H9 (cell line): ENCODE data around the gene TNRC6C. TPM values are rescaled to one million over a fixed set of nuclear protein-coding genes. Genes with fewer than 3 reads are reported as not detected.

ENCODE experiments used
- DNase-seq: peaks from one replicate; pipeline ENCODE4 v3.0.0-alpha.2; 2017
- H2AFZ ChIP-seq: one replicate; pipeline ENCODE4 v1.6.1; 2013; ENCODE audit warnings: mild to moderate bottlenecking, low read length, control low read depth, moderate library complexity
- H2AK5ac ChIP-seq: 2 replicates; pipeline ENCODE4 v1.6.1; 2013; ENCODE audit warnings: low read length, control low read depth, mixed read lengths; ENCODE audit not compliant: insufficient read length
- H2BK120ac ChIP-seq: one replicate; pipeline ENCODE4 v1.6.1; 2013; ENCODE audit warnings: low read depth, mild to moderate bottlenecking, low read length, control low read depth, inconsistent platforms; ENCODE audit not compliant: poor library complexity, severe bottlenecking
- H2BK12ac ChIP-seq: 2 replicates; pipeline ENCODE4 v1.6.1; 2013; ENCODE audit warnings: low read length, control low read depth, mixed read lengths, low read depth; ENCODE audit not compliant: insufficient read length
- H2BK15ac ChIP-seq: 2 replicates; pipeline ENCODE4 v1.6.1; 2013; ENCODE audit warnings: low read depth, low read length, control low read depth
- H2BK20ac ChIP-seq: one replicate; pipeline ENCODE4 v1.6.1; 2013; ENCODE audit warnings: low read depth, mild to moderate bottlenecking, low read length, control low read depth, inconsistent platforms; ENCODE audit not compliant: poor library complexity, severe bottlenecking
- H2BK5ac ChIP-seq: 2 replicates; pipeline ENCODE4 v1.6.1; 2013; ENCODE audit warnings: low read length, control low read depth, mixed read lengths; ENCODE audit not compliant: insufficient read length
- H3K14ac ChIP-seq: 2 replicates; pipeline ENCODE4 v1.6.1; 2013; ENCODE audit warnings: low read length, control low read depth; ENCODE audit not compliant: insufficient read depth
- H3K18ac ChIP-seq: 2 replicates; pipeline ENCODE4 v1.6.1; 2013; ENCODE audit warnings: low read depth, mild to moderate bottlenecking, mixed read lengths, low read length, control low read depth; ENCODE audit not compliant: insufficient read length
- H3K23ac ChIP-seq: 2 replicates; pipeline ENCODE4 v1.6.1; 2013; ENCODE audit warnings: low read length, control low read depth, mixed read lengths, low read depth; ENCODE audit not compliant: insufficient read length
- H3K23me2 ChIP-seq: 2 replicates; pipeline ENCODE4 v1.6.1; 2013; ENCODE audit warnings: low read depth, mild to moderate bottlenecking, mixed read lengths, low read length, control low read depth; ENCODE audit not compliant: insufficient read length, poor library complexity, severe bottlenecking
- H3K27ac ChIP-seq: 2 replicates; pipeline ENCODE4 v1.5.1; 2013; ENCODE audit warnings: low read length, control low read depth, mixed read lengths, low read depth; ENCODE audit not compliant: insufficient read length
- H3K27me3 ChIP-seq: 2 replicates; pipeline ENCODE4 v1.6.1; 2013; ENCODE audit warnings: low read length, control low read depth, inconsistent platforms; ENCODE audit not compliant: insufficient read depth
- H3K4ac ChIP-seq: 2 replicates; pipeline ENCODE4 v1.6.1; 2013; ENCODE audit warnings: low read depth, mild to moderate bottlenecking, control low read depth, inconsistent platforms, low read length, moderate library complexity
- H3K4me1 ChIP-seq: 2 replicates; pipeline ENCODE4 v1.6.1; 2013; ENCODE audit warnings: low read length, control low read depth, inconsistent platforms; ENCODE audit not compliant: insufficient read depth
- H3K4me2 ChIP-seq: 2 replicates; pipeline ENCODE4 v1.6.1; 2013; ENCODE audit warnings: low read length, control low read depth, mixed read lengths; ENCODE audit not compliant: insufficient read length, insufficient read depth
- H3K56ac ChIP-seq: 2 replicates; pipeline ENCODE4 v1.6.1; 2013; ENCODE audit warnings: low read depth, mild to moderate bottlenecking, mixed read lengths, low read length, control low read depth; ENCODE audit not compliant: insufficient read length
- H3K79me1 ChIP-seq: 2 replicates; pipeline ENCODE4 v1.6.1; 2013; ENCODE audit warnings: low read depth, mild to moderate bottlenecking, moderate library complexity, low read length, control low read depth, inconsistent platforms; ENCODE audit not compliant: insufficient read depth, poor library complexity, severe bottlenecking
- H3K79me2 ChIP-seq: 2 replicates; pipeline ENCODE4 v1.6.1; 2013; ENCODE audit warnings: low read length, control low read depth, inconsistent platforms; ENCODE audit not compliant: insufficient read depth
- H3K9ac ChIP-seq: 2 replicates; pipeline ENCODE4 v1.6.1; 2013; ENCODE audit warnings: low read length, control low read depth, mixed read lengths; ENCODE audit not compliant: insufficient read length; ENCODE audit errors: extremely low read depth
- H3K9me3 ChIP-seq: one replicate; pipeline ENCODE4 v1.6.1; 2013; ENCODE audit warnings: low read depth, low read length, inconsistent platforms; ENCODE audit not compliant: control insufficient read depth
- H3T11ph ChIP-seq: one replicate; pipeline ENCODE4 v1.6.1; 2013; ENCODE audit warnings: mild to moderate bottlenecking, low read length, control low read depth, inconsistent platforms
- H4K20me1 ChIP-seq: one replicate; pipeline ENCODE4 v1.6.1; 2013; ENCODE audit not compliant: control insufficient read depth, insufficient read length, insufficient read depth
- H4K5ac ChIP-seq: 2 replicates; pipeline ENCODE4 v1.6.1; 2013; ENCODE audit warnings: low read depth, mild to moderate bottlenecking, mixed read lengths, low read length, control low read depth; ENCODE audit not compliant: insufficient read length
- H4K8ac ChIP-seq: replicated peaks from 2 replicates; pipeline ENCODE4 v1.6.1; 2013; ENCODE audit warnings: low read length, control low read depth, mixed read lengths, low read depth; ENCODE audit not compliant: insufficient read length
- H4K91ac ChIP-seq: 2 replicates; pipeline ENCODE4 v1.6.1; 2013; ENCODE audit warnings: low read depth, mild to moderate bottlenecking, moderate library complexity, mixed read lengths, low read length, control low read depth; ENCODE audit not compliant: insufficient read length
- H3K27ac Mint-ChIP-seq, 3 experiments: 2 replicates in 2 of 3; 3 replicates in 1 of 3; pipeline ENCODE4 v1.8.0; 2020 to 2021; ENCODE audit warnings: mixed read lengths in 3 of 3, mild to moderate bottlenecking in 1 of 3, moderate library complexity in 1 of 3
- H3K27me3 Mint-ChIP-seq: 2 replicates; pipeline ENCODE4 v1.8.0; 2021; ENCODE audit warnings: low read depth, mild to moderate bottlenecking, moderate library complexity, mixed read lengths
- H3K36me3 Mint-ChIP-seq, 3 experiments: 2 replicates in 2 of 3; 3 replicates in 1 of 3; pipeline ENCODE4 v1.8.0; 2020 to 2021; ENCODE audit warnings: low read depth in 3 of 3, mixed read lengths in 3 of 3; ENCODE audit not compliant: insufficient read depth in 1 of 3
- H3K4me1 Mint-ChIP-seq, 2 experiments: 2 replicates each; pipeline ENCODE4 v1.8.0; 2020; ENCODE audit warnings: mixed read lengths in 2 of 2
- H3K4me3 Mint-ChIP-seq, 2 experiments: 2 replicates in 1 of 2; 3 replicates in 1 of 2; pipeline ENCODE4 v1.8.0; 2020 to 2021; ENCODE audit warnings: mild to moderate bottlenecking in 2 of 2, mixed read lengths in 2 of 2, moderate library complexity in 1 of 2
- H3K9me3 Mint-ChIP-seq, 2 experiments: 2 replicates in 1 of 2; 3 replicates in 1 of 2; pipeline ENCODE4 v1.8.0; 2020; ENCODE audit warnings: mild to moderate bottlenecking in 2 of 2, mixed read lengths in 2 of 2, moderate library complexity in 1 of 2
- WGBS: extraction: QIAGEN DNeasy Blood & Tissue Kit; methylation state at CpG from one replicate; pipeline ENCODE4 v1.1.7; 2013; ENCODE audit warnings: missing lambda C conversion rate, low lambda C conversion rate, mixed read lengths; ENCODE audit not compliant: insufficient read length; ENCODE audit errors: extremely low coverage; 5-methylcytosine and 5-hydroxymethylcytosine counted together
- total RNA-seq: library from RNA; stranded (reverse); gene quantifications from 2 replicates; pipeline ENCODE4 v1.2.1, GENCODE V29; 2021
- TF ChIP-seq, protein P1 (sequence below): fragments of 200-600 bp; sonication (generic); conservative IDR thresholded peaks from 3 replicates; pipeline ENCODE4 v1.8.0; 2021; ENCODE audit warnings: antibody characterized with exemption, mild to moderate bottlenecking

The TNRC6C gene
- total RNA-seq, 1 experiment from 2014 or later = 24.7 TPM

DNA sequence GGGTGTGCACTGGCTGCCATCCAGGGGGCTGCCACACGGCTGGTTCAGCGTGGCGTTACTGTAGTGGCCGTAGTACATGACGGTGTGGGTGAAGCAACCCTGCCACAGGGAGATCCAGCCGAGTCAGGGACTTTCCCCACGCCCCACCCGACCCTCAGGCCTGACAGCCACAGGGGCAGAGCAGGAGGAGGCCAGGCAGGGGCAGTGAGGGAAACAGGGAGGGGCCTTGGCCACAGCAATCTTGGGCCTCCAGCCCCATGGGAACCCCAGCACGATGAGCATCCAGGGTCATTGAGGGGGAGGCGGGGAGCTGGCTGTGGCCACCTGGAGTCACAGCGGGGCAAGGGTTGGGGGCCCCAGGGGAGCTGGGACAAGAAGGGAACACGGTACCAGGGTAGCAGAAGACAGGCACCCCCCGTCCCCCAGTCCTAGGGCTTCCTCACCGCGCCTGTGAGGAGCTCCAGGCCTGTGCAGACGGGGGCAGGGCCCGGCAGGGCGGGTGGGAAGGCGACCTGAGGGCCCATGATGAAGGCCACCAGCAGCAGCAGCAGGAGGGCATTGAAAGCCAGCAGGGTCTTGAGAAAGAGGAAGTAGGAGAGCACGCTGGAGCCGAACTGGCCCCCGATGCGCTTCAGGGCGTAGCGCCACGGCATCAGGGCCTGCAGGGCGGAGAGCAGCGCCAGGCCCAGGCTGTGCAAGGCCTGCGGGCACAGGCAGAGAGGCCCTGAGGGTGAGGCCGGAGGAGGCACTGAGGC is 165.8 kb downstream of the TNRC6C start:
- H4K8ac ChIP-seq = no peak overlapping the region
- no peak overlapping the region for H3K9ac ChIP-seq
- no peak overlapping the region for H2BK5ac ChIP-seq
- H4K5ac ChIP-seq = no peak overlapping the region
- H3T11ph ChIP-seq = no peak overlapping the region
- no peak for DNase-seq
- H3K4me3 Mint-ChIP-seq = no peak overlapping the region
- peaks cover 19% of the 10 kb centered on the region for H3K23me2 ChIP-seq
- no peak overlapping the region for H3K4me2 ChIP-seq
- H2BK20ac ChIP-seq = no peak overlapping the region
- no peak overlapping the region for H3K4ac ChIP-seq
- H2BK120ac ChIP-seq = no peak overlapping the region
- H4K20me1 ChIP-seq = no peaks in the 10 kb centered on the region
- no peak overlapping the region for H3K56ac ChIP-seq
- H3K9me3 Mint-ChIP-seq = no peaks in the 10 kb centered on the region; a peak in 1 of 5 replicates
- H3K9me3 ChIP-seq = no peaks in the 10 kb centered on the region
- WGBS = no CpG with 5 or more reads among the region's 30 CpGs
- no peak overlapping the region for H2BK12ac ChIP-seq
- no peak overlapping the region; a peak in 1 of 7 replicates for H3K27ac Mint-ChIP-seq
- H3K4me1 Mint-ChIP-seq = peaks cover 9 to 16% of the 10 kb centered on the region in 2 experiments
- H2AK5ac ChIP-seq = no peak overlapping the region
- TF ChIP-seq, protein P1, sequence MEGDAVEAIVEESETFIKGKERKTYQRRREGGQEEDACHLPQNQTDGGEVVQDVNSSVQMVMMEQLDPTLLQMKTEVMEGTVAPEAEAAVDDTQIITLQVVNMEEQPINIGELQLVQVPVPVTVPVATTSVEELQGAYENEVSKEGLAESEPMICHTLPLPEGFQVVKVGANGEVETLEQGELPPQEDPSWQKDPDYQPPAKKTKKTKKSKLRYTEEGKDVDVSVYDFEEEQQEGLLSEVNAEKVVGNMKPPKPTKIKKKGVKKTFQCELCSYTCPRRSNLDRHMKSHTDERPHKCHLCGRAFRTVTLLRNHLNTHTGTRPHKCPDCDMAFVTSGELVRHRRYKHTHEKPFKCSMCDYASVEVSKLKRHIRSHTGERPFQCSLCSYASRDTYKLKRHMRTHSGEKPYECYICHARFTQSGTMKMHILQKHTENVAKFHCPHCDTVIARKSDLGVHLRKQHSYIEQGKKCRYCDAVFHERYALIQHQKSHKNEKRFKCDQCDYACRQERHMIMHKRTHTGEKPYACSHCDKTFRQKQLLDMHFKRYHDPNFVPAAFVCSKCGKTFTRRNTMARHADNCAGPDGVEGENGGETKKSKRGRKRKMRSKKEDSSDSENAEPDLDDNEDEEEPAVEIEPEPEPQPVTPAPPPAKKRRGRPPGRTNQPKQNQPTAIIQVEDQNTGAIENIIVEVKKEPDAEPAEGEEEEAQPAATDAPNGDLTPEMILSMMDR = no peak
- no peak overlapping the region for H3K27ac ChIP-seq
- H3K27me3 ChIP-seq = no peaks in the 10 kb centered on the region
- no peak overlapping the region for H3K18ac ChIP-seq
- peaks cover 5% of the 10 kb centered on the region; the same call in 1 of the 2 replicates for H3K4me1 ChIP-seq
- H3K36me3 Mint-ChIP-seq = peaks cover 7 to 28% (median 22%) of the 10 kb centered on the region in 3 experiments
- no peak overlapping the region for H4K91ac ChIP-seq
- no peak overlapping the region for H3K23ac ChIP-seq
- no peaks in the 10 kb centered on the region for H3K27me3 Mint-ChIP-seq
- no peaks in the 10 kb centered on the region for H3K79me1 ChIP-seq
- H3K79me2 ChIP-seq = no peaks in the 10 kb centered on the region; the same call in 1 of the 2 replicates
- no peak overlapping the region for H2AFZ ChIP-seq
- H3K14ac ChIP-seq = no peak overlapping the region
- H2BK15ac ChIP-seq = no peak overlapping the region
